HG02840 (cell line): ENCODE data around the gene SEMA3E.
"Not testable (repeated sequence)": the region's sequence is repeated elsewhere in the genome, so short reads cannot be mapped to it uniquely, and the experiment has no call there.

Experiments
- ATAC-seq: cut with Tn5 transposase; IDR thresholded peaks from one replicate; pipeline ENCODE4 v1.9.1; 2021; ENCODE audit warnings: mild to moderate bottlenecking, moderate library complexity, moderate number of reproducible peaks; ENCODE audit not compliant: unreplicated experiment, low FRiP score

Gene SEMA3E

GRCh38 chr7:83648464-83649241, at the start of gene SEMA3E:
SEMA3E (minus strand) TSS chr7:83649139.
- ATAC-seq = no peak

GRCh38 chr7:83697804-83698530, 49.0 kb upstream of the SEMA3E start:
- no peak for ATAC-seq

- ATAC-seq = no peak
These were observed 47.2 kb upstream of the SEMA3E start for GRCh38 chr7:83696101-83696500.

- ATAC-seq = no peak
These were observed 46.4 kb upstream of the SEMA3E start for GRCh38 chr7:83695128-83695960.

GRCh38 chr7:83693256-83693655, 44.3 kb upstream of the SEMA3E start:
- no peak for ATAC-seq

GRCh38 chr7:83691095-83691494, 42.2 kb upstream of the SEMA3E start:
- no peak for ATAC-seq

GRCh38 chr7:83689855-83690254, 40.9 kb upstream of the SEMA3E start:
- no peak for ATAC-seq

GRCh38 chr7:83686416-83686815, 37.5 kb upstream of the SEMA3E start:
- no peak for ATAC-seq

GRCh38 chr7:83684928-83685327, 36.0 kb upstream of the SEMA3E start:
- no peak for ATAC-seq

GRCh38 chr7:83681200-83681778, 32.4 kb upstream of the SEMA3E start:
- ATAC-seq = no peak

- ATAC-seq = no peak
These were observed 28.4 kb upstream of the SEMA3E start for GRCh38 chr7:83677180-83677866.

GRCh38 chr7:83673291-83673690, 24.4 kb upstream of the SEMA3E start:
- not testable (repeated sequence) for ATAC-seq

GRCh38 chr7:83672157-83672556, 23.2 kb upstream of the SEMA3E start:
- ATAC-seq = no peak

GRCh38 chr7:83663131-83663530, 14.2 kb upstream of the SEMA3E start:
- no peak for ATAC-seq

- ATAC-seq = no peak
These were observed 9.2 kb upstream of the SEMA3E start for GRCh38 chr7:83658126-83658525.

- ATAC-seq = peak; percentile 68
These were observed 7.1 kb upstream of the SEMA3E start for GRCh38 chr7:83655951-83656556.

GRCh38 chr7:83652481-83652880, 3.5 kb upstream of the SEMA3E start:
- no peak for ATAC-seq

GRCh38 chr7:83649701-83650100, 762 bp upstream of the SEMA3E start:
- ATAC-seq = no peak

GRCh38 chr7:83646027-83646426, 2.9 kb downstream of the SEMA3E start:
- no peak for ATAC-seq

- ATAC-seq = no peak
These were observed 5.2 kb downstream of the SEMA3E start for GRCh38 chr7:83643739-83644138.
